Stomach (tissue), 4 donors: ENCODE results near the gene USP7.

Experiments
- CTCF ChIP-seq, 7 experiments: fragments of 450-650 bp in 4 of 7; fragments of 200-600 bp in 3 of 7; sonication (generic) in 3 of 7; IDR thresholded peaks; one replicate each; pipeline ENCODE4 v1.5.1; 2016 to 2019; ENCODE audit warnings: antibody characterized with exemption in 7 of 7, control low read depth in 2 of 7, mild to moderate bottlenecking in 1 of 7
- EP300 ChIP-seq: sonication (generic); formaldehyde crosslinking; IDR thresholded peaks from one replicate; pipeline ENCODE4 v1.6.1; 2017; ENCODE audit warnings: antibody characterized with exemption
- POLR2A ChIP-seq, 4 donors: fragments of 450-650 bp; IDR thresholded peaks; one replicate each; pipeline ENCODE4 v1.6.1; 2016; ENCODE audit warnings: antibody characterized with exemption in 4 of 4, control low read depth in 2 of 4, mild to moderate bottlenecking in 1 of 4, moderate library complexity in 1 of 4

GRCh38 chr16:8861563-8862308, 102.0 kb downstream of the USP7 start:
- TF ChIP-seq CTCF (IDR thresholded peaks at IDR 0.05), result no peak
- TF ChIP-seq EP300, result no peak
- no peak for TF ChIP-seq POLR2A (IDR thresholded peaks at IDR 0.05)
